Mesothelial cell of epicardium (in vitro differentiated cells): ENCODE data around the gene CAND1. TPM values are rescaled to one million over a fixed set of nuclear protein-coding genes. Genes with fewer than 3 reads are reported as not detected.

Experiments
- DNase-seq, 2 experiments: peaks; one replicate each; pipeline ENCODE4 v3.0.0; 2021; ENCODE audit warnings: low spot score in 2 of 2; ENCODE audit not compliant: unreplicated experiment in 2 of 2
- H3K27ac Mint-ChIP-seq: 2 replicates; pipeline ENCODE4 v1.8.0; 2021; ENCODE audit warnings: mixed read lengths
- H3K27me3 Mint-ChIP-seq: 2 replicates; pipeline ENCODE4 v1.8.0; 2021; ENCODE audit warnings: low read depth, mixed read lengths
- H3K36me3 Mint-ChIP-seq: 2 replicates; pipeline ENCODE4 v1.8.0; 2021; ENCODE audit warnings: mixed read lengths
- H3K4me1 Mint-ChIP-seq: 2 replicates; pipeline ENCODE4 v1.8.0; 2021; ENCODE audit warnings: mixed read lengths
- H3K4me3 Mint-ChIP-seq: 2 replicates; pipeline ENCODE4 v1.8.0; 2021; ENCODE audit warnings: mild to moderate bottlenecking, moderate library complexity, mixed read lengths
- H3K9me3 Mint-ChIP-seq: 2 replicates; pipeline ENCODE4 v1.8.0; 2021; ENCODE audit warnings: mixed read lengths
- CTCF ChIP-seq: fragments of 200-600 bp; sonication (generic); IDR thresholded peaks from one replicate; pipeline ENCODE4 v1.5.0; 2021; ENCODE audit warnings: antibody characterized with exemption; ENCODE audit not compliant: unreplicated experiment
- total RNA-seq: library from RNA; stranded (reverse); gene quantifications from 3 replicates; pipeline ENCODE4 v1.2.1, GENCODE V29; 2021

CAND1 gene
- total RNA-seq, 1 donor from 2014 or later = 270 TPM

DNA sequence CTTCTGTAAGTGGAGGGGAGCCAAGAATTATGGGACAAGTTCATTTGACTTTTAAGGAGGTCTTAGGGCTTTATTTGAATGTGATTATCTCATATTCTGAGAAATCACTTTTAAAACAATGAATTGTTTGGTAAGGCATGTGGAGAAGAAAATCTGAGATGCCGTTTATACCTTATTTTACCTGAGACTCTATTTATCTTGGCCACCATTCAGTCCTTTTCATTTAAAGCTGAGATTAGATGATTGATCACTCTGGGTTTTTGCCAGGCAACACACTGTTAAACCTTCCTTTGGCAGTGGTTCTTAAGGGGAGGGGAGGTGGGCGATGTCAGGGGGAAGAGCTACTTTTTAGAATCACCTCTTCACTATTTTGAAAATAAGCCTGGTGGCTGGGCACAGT, 11.4 kb downstream of the CAND1 start:
- peaks cover 13% of the 10 kb centered on the region for H3K36me3 Mint-ChIP-seq
- H3K4me1 Mint-ChIP-seq = peaks cover 50% of the 10 kb centered on the region
- no peak for TF ChIP-seq CTCF

DNA sequence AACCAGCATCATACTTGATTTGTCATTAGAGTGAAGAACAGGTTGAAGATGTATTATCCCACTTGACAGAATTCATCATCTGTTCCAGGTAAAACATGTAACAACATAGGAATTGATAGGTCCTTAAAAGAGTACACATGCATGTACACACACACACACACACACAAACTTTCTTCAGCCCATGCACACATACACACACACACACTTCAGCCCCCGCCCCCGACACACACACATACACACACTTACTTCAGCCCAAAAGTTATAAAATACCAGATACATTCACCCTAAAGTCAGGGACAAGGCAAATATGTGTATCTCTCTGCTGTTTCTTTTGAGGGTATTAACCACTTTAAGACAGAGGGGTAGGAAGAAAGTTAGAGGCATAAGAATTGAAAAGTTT, 15.4 kb downstream of the CAND1 start:
- H3K4me3 Mint-ChIP-seq = no peak overlapping the region
- peaks cover 21% of the 10 kb centered on the region for H3K4me1 Mint-ChIP-seq
- peaks cover 33% of the 10 kb centered on the region for H3K36me3 Mint-ChIP-seq
- peaks cover 4% of the 10 kb centered on the region for H3K9me3 Mint-ChIP-seq
- DNase-seq = no peak
- peak overlapping the region; percentile 11 for H3K27ac Mint-ChIP-seq
- no peaks in the 10 kb centered on the region for H3K27me3 Mint-ChIP-seq
- no peak for TF ChIP-seq CTCF

More for the DNA sequence above, 11.4 kb downstream of the CAND1 start:
- no peaks in the 10 kb centered on the region for H3K27me3 Mint-ChIP-seq
- peak overlapping the region; percentile 55 for H3K27ac Mint-ChIP-seq
- no peaks in the 10 kb centered on the region for H3K9me3 Mint-ChIP-seq
- no peak for DNase-seq
- H3K4me3 Mint-ChIP-seq = no peak overlapping the region

- Mint-ChIP-seq H3K27ac (peak overlapping the region; percentile 12), H3K4me1 (peaks cover 7% of the 10 kb centered on the region), H3K36me3 (peaks cover 48% of the 10 kb centered on the region), H3K4me3 (no peak overlapping the region), H3K9me3 (peaks cover 4% of the 10 kb centered on the region), H3K27me3 (no peaks in the 10 kb centered on the region)
- TF ChIP-seq CTCF = no peak
- DNase-seq = no peak
Observed at GRCh38 chr12:67286257-67286656, 17.1 kb downstream of the CAND1 start.

GRCh38 chr12:67287311-67287710, 18.2 kb downstream of the CAND1 start:
- H3K9me3 Mint-ChIP-seq = peaks cover 4% of the 10 kb centered on the region
- no peaks in the 10 kb centered on the region for H3K4me1 Mint-ChIP-seq
- H3K4me3 Mint-ChIP-seq = no peak overlapping the region
- no peak overlapping the region for H3K27ac Mint-ChIP-seq
- DNase-seq = no peak
- H3K27me3 Mint-ChIP-seq = no peaks in the 10 kb centered on the region
- no peak for TF ChIP-seq CTCF
- H3K36me3 Mint-ChIP-seq = peaks cover 45% of the 10 kb centered on the region

DNA sequence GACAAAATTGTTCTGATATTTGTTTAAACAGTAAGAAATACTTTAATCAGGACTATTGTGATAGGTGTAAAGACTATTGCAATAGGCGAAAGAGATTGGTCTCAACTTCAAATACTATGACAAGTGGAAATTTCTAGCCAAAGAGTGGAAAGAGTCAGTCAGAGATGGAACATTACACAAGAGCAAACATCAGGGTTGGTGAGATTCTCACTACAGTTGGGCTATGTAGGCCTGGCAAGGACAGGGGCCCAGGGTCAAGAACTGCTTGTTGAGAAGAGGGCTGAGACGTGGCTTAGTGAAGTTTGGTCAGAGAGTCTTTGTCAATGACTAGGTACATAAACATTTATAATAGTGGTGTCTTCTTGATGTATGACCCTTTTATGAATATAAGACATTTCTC, 19.4 kb downstream of the CAND1 start:
- Mint-ChIP-seq H3K27me3 (no peaks in the 10 kb centered on the region), H3K4me3 (no peak overlapping the region), H3K36me3 (peaks cover 49% of the 10 kb centered on the region), H3K27ac (no peak overlapping the region), H3K4me1 (no peaks in the 10 kb centered on the region), H3K9me3 (peaks cover 4% of the 10 kb centered on the region)
- no peak for DNase-seq
- no peak for TF ChIP-seq CTCF

DNA sequence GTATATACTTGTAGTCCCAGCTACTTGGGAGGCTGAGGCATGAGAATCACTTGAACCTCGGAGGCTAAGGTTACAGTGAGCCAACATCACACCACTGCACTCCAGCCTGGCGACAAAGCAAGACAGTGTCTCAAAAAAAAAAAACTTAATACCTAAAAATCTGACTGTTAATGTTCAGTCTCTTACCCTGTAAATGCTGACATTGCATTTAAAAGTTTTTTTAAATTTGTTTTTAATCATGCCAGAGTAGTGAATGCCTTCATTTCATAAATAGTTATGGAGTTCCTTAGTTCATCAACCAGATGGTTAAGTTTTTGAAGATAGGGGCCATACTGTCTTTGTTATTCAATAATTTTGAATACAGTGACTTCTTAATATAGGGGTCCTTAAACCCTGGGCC, 21.2 kb downstream of the CAND1 start:
- peaks cover 53% of the 10 kb centered on the region for H3K36me3 Mint-ChIP-seq
- TF ChIP-seq CTCF = no peak
- peaks cover 4% of the 10 kb centered on the region for H3K9me3 Mint-ChIP-seq
- no peaks in the 10 kb centered on the region for H3K27me3 Mint-ChIP-seq
- no peak overlapping the region for H3K27ac Mint-ChIP-seq
- H3K4me1 Mint-ChIP-seq = no peaks in the 10 kb centered on the region
- H3K4me3 Mint-ChIP-seq = no peak overlapping the region
- no peak for DNase-seq
